Activated naive CD4-positive, alpha-beta T cell treated with anti-CD3 and anti-CD28 coated beads, Interleukin-2, amount 50 U/mL, for 24 hours (primary cell): ENCODE measurements around the gene KCNMA1.

Source experiments
- H3K27ac Mint-ChIP-seq: one replicate; pipeline ENCODE4 v1.8.0; 2021; ENCODE audit warnings: mild to moderate bottlenecking, mixed read lengths
- H3K27me3 Mint-ChIP-seq: one replicate; pipeline ENCODE4 v1.8.0; 2021; ENCODE audit warnings: mixed read lengths
- H3K36me3 Mint-ChIP-seq: one replicate; pipeline ENCODE4 v1.8.0; 2021; ENCODE audit warnings: mixed read lengths
- H3K4me1 Mint-ChIP-seq: one replicate; pipeline ENCODE4 v1.8.0; 2021; ENCODE audit warnings: mixed read lengths
- H3K4me3 Mint-ChIP-seq: one replicate; pipeline ENCODE4 v1.8.0; 2021; ENCODE audit warnings: mild to moderate bottlenecking, mixed read lengths
- H3K9me3 Mint-ChIP-seq: one replicate; pipeline ENCODE4 v1.8.0; 2021; ENCODE audit warnings: mixed read lengths

KCNMA1 gene

DNA sequence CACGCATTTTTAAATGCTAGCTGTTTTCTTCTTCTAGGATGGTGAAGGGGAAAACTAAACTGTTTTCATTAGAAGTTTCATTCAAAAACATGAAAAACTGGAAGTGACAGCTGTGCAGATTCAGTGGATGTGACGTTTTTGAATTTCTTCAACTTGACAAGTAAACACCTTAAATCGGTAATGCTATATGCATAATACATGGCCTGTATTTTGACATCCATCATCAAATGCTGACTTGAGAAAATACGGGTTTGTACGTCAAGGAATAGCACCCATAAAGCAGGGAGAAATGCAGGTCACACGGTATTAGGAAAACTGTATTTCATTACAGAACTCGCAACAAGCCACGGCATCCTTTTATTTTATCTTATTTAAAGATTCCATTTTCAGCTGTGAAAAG is 720.5 kb downstream of the KCNMA1 start:
- Mint-ChIP-seq H3K27me3 (peaks cover 3% of the 10 kb centered on the region), H3K4me3 (no peak overlapping the region), H3K4me1 (no peaks in the 10 kb centered on the region), H3K9me3 (no peaks in the 10 kb centered on the region), H3K27ac (no peak overlapping the region), H3K36me3 (no peaks in the 10 kb centered on the region)

DNA sequence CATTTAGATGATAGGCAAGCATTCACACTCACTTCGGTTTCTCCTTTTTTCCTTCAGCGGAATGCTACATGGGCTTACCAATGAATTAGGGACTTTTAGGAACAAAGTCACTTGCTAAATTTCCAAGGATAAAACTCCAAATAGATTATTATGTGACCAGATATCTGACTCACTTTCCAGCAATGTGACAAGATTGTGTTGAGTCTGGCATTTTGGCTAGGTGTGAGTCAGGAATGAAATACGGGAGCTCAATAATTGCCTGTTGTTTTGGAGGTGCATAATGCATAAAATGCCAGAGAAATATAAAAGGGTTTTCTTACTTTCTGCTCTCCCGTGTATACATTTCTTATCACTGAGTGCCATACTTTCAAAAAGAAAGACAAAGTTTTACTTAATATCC is 721.1 kb downstream of the KCNMA1 start:
- H3K36me3 Mint-ChIP-seq, result no peaks in the 10 kb centered on the region
- no peaks in the 10 kb centered on the region for H3K4me1 Mint-ChIP-seq
- H3K27ac Mint-ChIP-seq, result no peak overlapping the region
- no peaks in the 10 kb centered on the region for H3K9me3 Mint-ChIP-seq
- H3K4me3 Mint-ChIP-seq, result no peak overlapping the region
- H3K27me3 Mint-ChIP-seq, result peaks cover 3% of the 10 kb centered on the region

- Mint-ChIP-seq H3K36me3 (no peaks in the 10 kb centered on the region), H3K4me1 (no peaks in the 10 kb centered on the region), H3K9me3 (no peaks in the 10 kb centered on the region), H3K27me3 (peaks cover 3% of the 10 kb centered on the region), H3K4me3 (no peak overlapping the region), H3K27ac (no peak overlapping the region)
Observed at GRCh38 chr10:76915316-76915715, 722.3 kb downstream of the KCNMA1 start.

DNA sequence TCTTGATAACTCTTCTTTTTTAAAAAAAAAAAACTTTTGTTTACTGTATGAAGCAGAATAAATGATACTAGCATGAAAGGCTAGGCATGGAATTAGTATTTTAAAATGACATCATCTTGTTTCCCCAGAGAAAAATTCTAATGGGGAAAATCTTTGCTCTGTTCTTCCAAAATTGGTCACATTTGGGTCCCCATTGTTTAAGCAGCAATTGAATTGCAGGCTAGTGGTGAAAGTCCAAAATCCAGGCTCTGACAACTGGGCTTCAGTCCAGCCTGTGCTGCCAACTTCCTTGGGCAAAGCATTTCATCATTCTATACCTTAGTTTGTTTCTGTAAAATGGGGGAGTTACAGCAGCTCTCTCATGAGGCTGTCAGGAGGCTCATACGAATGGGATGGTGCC is 726.4 kb downstream of the KCNMA1 start:
- H3K27ac Mint-ChIP-seq, result no peak overlapping the region

DNA sequence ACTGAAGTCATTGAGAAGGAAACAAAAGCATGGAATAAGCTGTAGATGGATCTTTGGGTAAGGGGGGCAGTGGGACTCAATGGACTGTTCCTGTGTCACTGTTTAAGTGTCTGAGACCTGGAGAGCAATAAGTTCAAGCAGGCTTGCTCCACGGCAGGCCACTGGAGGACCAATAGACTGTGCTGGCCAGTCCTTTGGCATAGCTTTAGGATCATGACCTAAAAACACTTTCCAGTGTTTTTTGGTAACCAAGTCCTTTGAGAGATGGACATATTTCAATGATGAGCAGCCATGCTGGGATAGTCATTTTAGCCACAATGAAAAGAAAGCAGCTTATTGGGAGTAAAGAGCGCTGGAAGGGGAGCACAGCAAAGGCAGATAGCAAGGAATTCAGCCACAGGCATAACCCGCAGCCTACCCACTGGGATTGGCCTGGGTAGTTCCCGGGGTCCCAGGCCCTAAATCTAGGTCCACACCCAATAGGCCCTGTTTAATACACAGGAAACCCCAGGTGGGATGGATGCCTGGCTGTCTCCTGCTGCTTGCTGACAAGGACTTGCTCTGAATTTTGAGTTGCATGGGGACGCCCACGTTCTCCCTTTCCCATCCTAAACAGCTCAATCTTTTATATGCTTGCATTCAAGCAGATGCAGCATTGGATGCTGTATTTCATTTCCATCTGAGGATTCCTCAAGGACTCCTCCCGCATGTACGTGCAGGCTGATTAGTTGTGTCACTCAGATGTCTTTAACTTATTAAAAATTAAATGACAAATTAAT is 727.2 kb downstream of the KCNMA1 start:
- Mint-ChIP-seq H3K4me1 (no peaks in the 10 kb centered on the region), H3K36me3 (no peaks in the 10 kb centered on the region), H3K27ac (no peak overlapping the region), H3K4me3 (no peak overlapping the region), H3K27me3 (peaks cover 3% of the 10 kb centered on the region), H3K9me3 (no peaks in the 10 kb centered on the region)

More for the DNA sequence above, 726.4 kb downstream of the KCNMA1 start:
- H3K36me3 Mint-ChIP-seq, result no peaks in the 10 kb centered on the region
- peaks cover 3% of the 10 kb centered on the region for H3K27me3 Mint-ChIP-seq
- H3K4me3 Mint-ChIP-seq, result no peak overlapping the region
- H3K9me3 Mint-ChIP-seq, result no peaks in the 10 kb centered on the region
- H3K4me1 Mint-ChIP-seq, result no peaks in the 10 kb centered on the region

DNA sequence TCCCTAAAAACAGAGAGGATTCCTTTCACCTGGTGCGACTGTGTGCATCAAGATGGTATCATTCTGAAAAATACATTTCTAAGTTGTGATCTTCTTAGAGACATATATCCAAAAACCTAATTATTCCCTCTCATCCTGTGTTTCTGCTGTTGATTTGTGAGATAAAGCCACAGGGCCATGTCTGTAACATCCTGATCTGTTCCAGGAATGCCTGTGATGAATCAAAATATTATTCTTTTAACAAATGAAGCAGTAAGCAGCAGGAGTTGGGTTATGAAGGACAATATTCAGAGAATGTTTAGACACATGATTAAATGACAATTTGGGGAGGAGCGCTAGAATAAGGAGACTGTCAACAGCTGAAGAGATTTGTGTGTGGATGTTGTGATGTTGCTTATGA is 731.4 kb downstream of the KCNMA1 start:
- no peak overlapping the region for H3K4me3 Mint-ChIP-seq
- H3K9me3 Mint-ChIP-seq, result no peaks in the 10 kb centered on the region
- H3K27ac Mint-ChIP-seq, result no peak overlapping the region
- H3K36me3 Mint-ChIP-seq, result no peaks in the 10 kb centered on the region
- H3K4me1 Mint-ChIP-seq, result no peaks in the 10 kb centered on the region
- no peaks in the 10 kb centered on the region for H3K27me3 Mint-ChIP-seq

GRCh38 chr10:76905251-76905650 is 732.4 kb downstream of the KCNMA1 start:
- Mint-ChIP-seq H3K9me3 (no peaks in the 10 kb centered on the region), H3K27ac (no peak overlapping the region), H3K4me3 (no peak overlapping the region), H3K4me1 (no peaks in the 10 kb centered on the region), H3K27me3 (no peaks in the 10 kb centered on the region), H3K36me3 (no peaks in the 10 kb centered on the region)

DNA sequence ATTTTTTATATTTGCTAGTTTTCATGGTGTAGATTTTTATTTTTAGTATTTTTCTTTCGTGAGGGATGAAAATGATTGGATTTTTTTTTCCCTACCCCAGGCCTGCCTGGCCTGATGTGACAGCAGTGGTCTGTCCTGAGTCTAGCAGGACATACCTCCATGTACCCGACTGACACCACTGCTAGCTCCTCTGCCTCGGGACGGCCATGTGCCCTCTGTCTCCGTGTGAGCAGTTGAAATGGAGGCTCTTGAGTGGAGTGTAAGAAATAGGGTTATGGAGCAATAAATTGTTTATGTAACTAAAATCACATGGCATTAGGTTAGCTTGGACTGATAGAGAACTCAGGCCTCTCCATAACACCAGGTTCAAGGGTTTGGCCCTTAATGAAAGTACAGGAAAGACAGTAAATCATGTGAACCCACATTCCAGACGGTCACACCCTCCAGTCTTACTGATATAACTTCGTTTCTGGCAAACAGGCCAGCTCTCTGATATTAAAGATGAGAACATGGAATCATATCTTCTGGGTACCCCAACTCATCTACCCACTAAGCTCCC is 734.1 kb downstream of the KCNMA1 start:
- Mint-ChIP-seq H3K36me3 (no peaks in the 10 kb centered on the region), H3K27ac (no peak overlapping the region), H3K4me3 (no peak overlapping the region), H3K9me3 (no peaks in the 10 kb centered on the region), H3K27me3 (no peaks in the 10 kb centered on the region), H3K4me1 (no peaks in the 10 kb centered on the region)

- H3K27me3 Mint-ChIP-seq, result no peaks in the 10 kb centered on the region
Observed at GRCh38 chr10:76902949-76903348, 734.7 kb downstream of the KCNMA1 start.

DNA sequence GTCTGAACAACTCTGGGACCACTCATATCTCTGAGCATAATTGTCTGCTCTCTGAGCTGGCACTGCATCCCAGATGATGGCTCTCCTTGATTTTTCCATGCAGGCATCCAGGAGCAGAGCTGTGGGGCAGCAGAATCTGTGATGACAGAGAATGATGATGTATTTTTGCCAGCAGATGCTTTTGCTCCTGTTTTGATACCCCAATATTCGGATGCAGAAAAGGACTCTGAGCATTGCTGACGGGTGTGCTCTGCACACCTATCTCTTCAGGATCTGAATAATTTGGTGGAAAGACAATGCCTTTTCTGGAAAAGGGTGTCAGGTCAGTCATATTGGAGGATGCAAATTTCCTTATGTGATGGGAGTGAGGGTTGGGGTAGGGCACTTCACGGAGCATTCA is 735.9 kb downstream of the KCNMA1 start:
- Mint-ChIP-seq H3K27ac (no peak overlapping the region), H3K36me3 (no peaks in the 10 kb centered on the region), H3K4me1 (no peaks in the 10 kb centered on the region), H3K4me3 (no peak overlapping the region), H3K9me3 (no peaks in the 10 kb centered on the region), H3K27me3 (no peaks in the 10 kb centered on the region)

More at GRCh38 chr10:76902949-76903348, 734.7 kb downstream of the KCNMA1 start:
- Mint-ChIP-seq H3K27ac (no peak overlapping the region), H3K4me3 (no peak overlapping the region), H3K4me1 (no peaks in the 10 kb centered on the region), H3K9me3 (no peaks in the 10 kb centered on the region), H3K36me3 (no peaks in the 10 kb centered on the region)

GRCh38 chr10:76899490-76899889 is 738.1 kb downstream of the KCNMA1 start:
- H3K4me1 Mint-ChIP-seq, result no peaks in the 10 kb centered on the region
- no peaks in the 10 kb centered on the region for H3K27me3 Mint-ChIP-seq
- no peaks in the 10 kb centered on the region for H3K36me3 Mint-ChIP-seq
- no peak overlapping the region for H3K27ac Mint-ChIP-seq
- H3K4me3 Mint-ChIP-seq, result no peak overlapping the region
- peaks cover 5% of the 10 kb centered on the region for H3K9me3 Mint-ChIP-seq

GRCh38 chr10:76892766-76893479 is 744.7 kb downstream of the KCNMA1 start:
- no peak overlapping the region for H3K27ac Mint-ChIP-seq
- no peaks in the 10 kb centered on the region for H3K36me3 Mint-ChIP-seq
- H3K27me3 Mint-ChIP-seq, result no peaks in the 10 kb centered on the region
- H3K4me3 Mint-ChIP-seq, result no peak overlapping the region
- peaks cover 5% of the 10 kb centered on the region for H3K9me3 Mint-ChIP-seq
- no peaks in the 10 kb centered on the region for H3K4me1 Mint-ChIP-seq

- no peaks in the 10 kb centered on the region for H3K36me3 Mint-ChIP-seq
- H3K4me3 Mint-ChIP-seq, result no peak overlapping the region
- H3K27me3 Mint-ChIP-seq, result peaks cover 2% of the 10 kb centered on the region
- H3K27ac Mint-ChIP-seq, result no peak overlapping the region
- no peaks in the 10 kb centered on the region for H3K9me3 Mint-ChIP-seq
- H3K4me1 Mint-ChIP-seq, result no peaks in the 10 kb centered on the region
Observed at GRCh38 chr10:76887223-76888010, 750.2 kb downstream of the KCNMA1 start.

- H3K27ac Mint-ChIP-seq, result no peak overlapping the region
- no peaks in the 10 kb centered on the region for H3K4me1 Mint-ChIP-seq
- peaks cover 2% of the 10 kb centered on the region for H3K27me3 Mint-ChIP-seq
- H3K9me3 Mint-ChIP-seq, result no peaks in the 10 kb centered on the region
- no peaks in the 10 kb centered on the region for H3K36me3 Mint-ChIP-seq
- no peak overlapping the region for H3K4me3 Mint-ChIP-seq
Observed at GRCh38 chr10:76885816-76886215, 751.8 kb downstream of the KCNMA1 start.

- H3K27ac Mint-ChIP-seq, result no peak overlapping the region
- no peaks in the 10 kb centered on the region for H3K36me3 Mint-ChIP-seq
- H3K27me3 Mint-ChIP-seq, result peaks cover 2% of the 10 kb centered on the region
- H3K4me3 Mint-ChIP-seq, result no peak overlapping the region
- H3K9me3 Mint-ChIP-seq, result no peaks in the 10 kb centered on the region
- H3K4me1 Mint-ChIP-seq, result no peaks in the 10 kb centered on the region
Observed at GRCh38 chr10:76884673-76885275, 752.8 kb downstream of the KCNMA1 start.
